ENCODE measurements around the gene PDE4B.

PDE4B gene

DNA sequence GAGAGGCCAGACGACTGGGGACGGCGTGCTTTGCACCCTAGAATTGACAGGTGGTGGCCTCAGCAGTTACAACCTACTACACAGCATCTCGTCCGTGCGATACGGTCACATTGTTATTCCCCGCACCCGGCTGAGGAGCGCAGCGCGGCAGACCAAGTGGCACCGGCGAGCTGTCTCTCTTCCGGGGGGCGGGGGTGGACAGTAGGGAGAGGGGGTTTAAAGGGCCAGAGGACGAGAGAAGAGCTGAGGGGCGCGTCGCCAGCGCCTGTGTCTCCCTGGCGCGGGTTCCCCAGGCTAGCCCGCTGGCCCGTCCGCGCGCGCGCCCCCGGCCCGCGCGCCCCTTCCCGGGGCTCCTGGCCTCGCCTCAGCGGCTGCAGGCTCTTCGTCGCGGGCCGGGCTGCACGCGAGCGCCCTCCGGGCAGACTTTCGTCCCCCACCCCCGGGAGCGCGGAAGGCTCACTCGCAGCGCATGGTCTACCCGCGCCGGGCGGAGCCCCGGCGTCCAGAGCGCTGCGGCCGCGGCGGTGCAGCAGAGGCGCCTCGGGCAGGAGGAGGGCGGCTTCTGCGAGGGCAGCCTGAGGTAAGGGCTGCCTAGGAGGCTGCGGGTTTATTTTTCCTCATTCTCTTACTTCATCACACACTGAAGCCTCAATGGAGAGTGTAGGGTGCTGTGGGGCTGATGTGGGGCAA, at the start of gene PDE4B:
PDE4B (plus strand) TSS at position 227 of the 690 bp plus-strand sequence.
- no peak for DNase-seq

DNA sequence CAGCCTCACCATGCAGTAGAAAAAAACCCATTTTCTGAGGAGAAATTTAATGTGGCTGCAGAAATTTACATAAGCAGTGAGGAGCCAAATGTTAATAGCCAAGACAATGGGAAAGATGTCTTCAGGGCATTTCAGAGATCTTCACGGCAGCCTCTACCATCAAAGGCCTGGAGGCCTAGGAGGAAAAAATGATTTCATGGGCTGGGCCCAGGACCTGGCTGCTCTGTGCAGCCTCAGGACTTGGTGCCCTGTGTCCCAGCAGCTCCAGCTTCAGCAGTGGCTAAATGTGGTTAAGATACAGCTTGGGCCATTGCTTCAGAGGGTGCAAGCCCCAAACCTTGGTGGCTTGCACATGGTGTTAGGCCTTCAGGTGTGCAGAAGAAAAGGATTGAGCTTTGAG, 48.0 kb upstream of the PDE4B start:
- no peak for DNase-seq

DNA sequence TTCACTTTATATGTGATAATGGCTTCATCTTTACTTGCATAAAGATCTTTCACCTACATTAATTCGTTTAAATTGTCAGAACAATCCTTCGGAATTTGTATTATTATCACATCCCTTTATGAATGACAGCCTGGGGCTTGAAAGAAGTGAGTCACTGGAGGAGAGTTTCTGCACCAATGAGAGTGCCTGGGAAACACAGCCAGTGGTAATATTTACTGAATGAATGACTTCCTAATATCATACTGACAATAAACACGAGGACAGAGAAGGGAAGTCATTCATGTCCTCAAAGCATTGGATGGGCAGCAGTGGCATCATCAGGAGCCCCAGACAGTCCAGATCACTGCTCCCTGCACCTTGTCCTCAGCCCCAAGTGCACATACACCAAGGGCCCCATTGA, 40.7 kb upstream of the PDE4B start:
- no peak for DNase-seq

DNA sequence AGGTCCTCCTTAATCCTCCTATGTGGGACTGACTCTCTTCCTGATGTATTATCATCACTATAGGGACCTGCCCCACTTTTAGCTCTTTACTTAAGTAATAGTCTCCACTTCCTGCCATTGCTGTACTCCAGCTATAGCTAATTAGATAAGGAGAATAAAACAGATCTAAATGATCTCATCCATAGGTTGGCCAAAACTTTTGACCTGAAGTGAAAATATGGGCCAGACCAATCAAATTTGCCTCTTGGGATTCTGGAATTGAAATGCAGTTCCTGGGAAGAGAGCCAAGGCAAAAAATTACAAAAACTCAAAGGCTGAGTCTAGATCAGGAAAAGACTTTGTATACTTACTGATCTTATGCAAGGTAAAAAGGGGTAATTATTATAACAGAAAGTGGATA, 36.1 kb upstream of the PDE4B start:
- no peak for DNase-seq

DNA sequence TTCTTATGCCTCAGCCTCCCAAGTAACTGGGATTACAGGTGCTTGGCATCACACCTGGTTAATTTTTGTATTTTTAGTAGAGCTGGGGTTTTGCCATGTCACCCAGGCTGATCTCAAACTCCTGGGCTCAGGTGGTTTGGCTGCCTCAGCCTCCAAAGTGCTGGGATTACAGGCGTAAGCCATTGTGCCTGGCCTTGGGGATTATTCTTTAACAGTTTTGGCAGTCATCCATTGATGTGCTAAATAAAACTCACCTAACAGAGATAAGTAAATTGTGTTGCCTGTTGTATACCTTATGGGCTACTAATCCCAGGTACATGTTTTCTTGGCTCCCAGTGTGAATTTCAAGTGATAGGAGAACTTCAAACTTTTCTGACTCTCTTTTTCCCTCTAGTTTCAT, 35.2 kb upstream of the PDE4B start:
- no peak for DNase-seq

DNA sequence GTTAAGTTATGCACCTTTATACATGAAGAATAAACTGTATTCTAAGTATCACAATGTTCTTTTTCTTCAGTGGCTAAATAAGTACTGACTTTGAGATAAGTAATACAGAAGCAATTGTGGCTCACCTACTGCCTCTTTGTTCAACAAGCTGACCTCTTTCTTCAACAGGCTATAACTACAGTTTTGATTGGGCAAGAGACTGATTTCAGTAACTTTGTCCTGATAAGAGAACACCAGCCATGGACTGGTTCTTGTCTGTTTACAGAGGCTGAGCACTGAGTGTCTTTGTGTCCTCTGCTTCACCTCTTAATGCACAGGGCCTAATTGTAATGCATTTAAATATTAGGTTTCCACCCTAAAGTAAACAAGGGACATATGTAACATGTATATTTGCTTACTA, 34.6 kb upstream of the PDE4B start:
- no peak for DNase-seq

DNA sequence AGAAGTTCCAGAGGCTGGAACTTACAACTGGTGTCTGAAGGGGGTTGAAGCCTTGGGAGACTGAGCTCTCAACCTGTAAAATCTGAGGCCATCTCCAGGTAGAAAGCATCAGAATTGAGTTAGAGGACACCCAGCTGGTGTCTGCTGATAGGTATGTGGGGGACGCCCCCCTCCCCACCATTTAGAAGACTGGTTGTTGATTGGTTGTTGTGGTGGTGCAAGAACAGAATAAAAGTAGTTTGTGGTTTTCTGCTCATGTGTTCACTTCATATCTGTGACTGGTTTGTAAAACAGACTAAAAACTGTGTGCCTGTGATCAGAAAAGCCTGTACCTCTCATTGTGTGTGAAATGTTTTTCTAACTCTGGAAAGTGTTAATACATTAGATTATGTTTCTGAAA, 33.2 kb upstream of the PDE4B start:
- no peak for DNase-seq

DNA sequence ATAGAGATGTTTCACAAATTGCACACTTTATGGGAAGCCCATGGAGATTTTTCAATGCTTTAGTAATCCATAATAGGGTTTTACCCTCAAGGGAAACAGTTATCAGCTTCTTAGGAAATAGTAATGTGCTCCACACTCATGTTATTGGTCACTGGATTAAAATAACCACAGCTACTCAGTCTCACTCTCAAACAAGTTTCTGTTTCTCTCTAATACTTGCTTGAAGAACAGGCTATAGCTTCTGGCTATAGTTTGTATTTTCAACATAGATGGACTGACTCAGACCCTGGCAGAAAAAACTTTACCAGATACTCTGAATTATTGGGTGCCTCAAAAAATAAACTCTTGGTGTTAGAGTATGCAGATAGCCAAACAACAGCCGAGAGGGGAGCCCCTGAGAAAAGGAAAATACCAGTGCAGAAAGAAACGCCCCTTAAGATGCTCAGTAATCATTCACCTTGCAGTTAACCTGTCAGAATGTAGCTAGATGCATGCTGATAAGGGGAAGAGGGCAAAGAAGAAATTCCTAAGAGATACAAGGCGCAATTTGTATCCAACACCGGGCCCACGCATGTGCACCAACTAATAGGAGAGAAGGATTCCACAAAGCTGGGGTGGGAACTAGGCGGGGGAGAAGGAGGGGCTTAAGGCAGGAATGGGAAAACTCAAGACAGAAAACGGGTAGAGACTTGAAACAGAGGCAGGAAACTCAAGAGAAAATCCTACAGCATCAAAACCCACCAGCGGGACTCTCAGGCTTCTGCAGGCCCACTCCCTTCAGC, 30.4 kb upstream of the PDE4B start:
- DNase-seq: no peak

DNA sequence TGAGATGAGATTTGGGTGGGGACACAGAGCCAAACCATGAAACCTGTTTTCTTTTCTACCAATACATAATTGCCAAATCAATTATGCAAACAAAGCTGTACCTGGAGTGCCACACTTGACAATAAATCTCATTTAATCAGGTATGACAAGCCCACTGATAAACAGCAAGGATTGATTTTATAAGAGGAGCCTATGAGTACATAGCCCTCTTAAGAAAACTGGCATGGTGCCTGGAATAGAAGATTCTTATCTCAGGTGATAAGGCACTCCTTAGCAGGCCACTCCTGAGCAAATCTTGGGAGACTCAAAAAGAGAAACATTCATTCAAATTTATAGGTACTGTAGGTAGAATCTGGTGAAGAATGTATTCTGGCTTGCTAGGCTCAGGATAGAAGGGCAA, 28.6 kb upstream of the PDE4B start:
- no peak for DNase-seq

DNA sequence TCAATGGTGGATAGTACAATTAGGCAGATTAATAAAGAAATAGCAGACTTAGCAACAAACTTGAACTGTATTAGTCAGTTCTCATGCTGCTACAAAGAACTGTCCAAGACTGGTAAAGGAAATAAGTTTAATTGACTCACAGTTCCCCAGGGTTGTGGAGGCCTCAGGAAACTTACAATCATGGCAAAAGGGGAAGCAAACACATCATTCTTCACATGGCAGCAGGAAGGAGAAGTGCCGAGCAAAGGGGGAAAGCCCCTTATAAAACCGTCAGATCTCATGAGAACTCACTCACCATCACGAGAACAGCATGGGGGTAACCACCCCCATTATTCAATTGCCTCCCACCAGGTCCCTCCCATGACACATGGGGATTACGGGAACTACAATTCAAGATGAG, 27.1 kb upstream of the PDE4B start:
- DNase-seq: no peak

DNA sequence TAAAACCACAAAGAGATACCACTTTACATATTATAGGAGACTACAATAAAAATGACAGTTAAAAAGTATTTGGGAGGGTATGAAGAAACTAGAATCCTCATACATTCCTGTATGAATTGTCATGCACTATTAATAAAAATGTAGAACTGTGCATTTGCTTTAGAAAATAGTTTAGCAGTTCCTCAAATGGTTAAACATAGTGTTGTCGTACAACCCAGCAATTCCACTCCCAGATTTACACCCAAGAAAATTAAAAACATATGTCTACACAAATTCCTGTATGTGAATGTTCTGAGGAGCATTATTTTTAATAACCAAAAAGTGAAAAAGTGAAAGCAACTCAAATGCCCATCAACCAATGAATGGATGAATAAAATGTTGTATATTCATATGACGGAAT, 23.1 kb upstream of the PDE4B start:
- DNase-seq: no peak

DNA sequence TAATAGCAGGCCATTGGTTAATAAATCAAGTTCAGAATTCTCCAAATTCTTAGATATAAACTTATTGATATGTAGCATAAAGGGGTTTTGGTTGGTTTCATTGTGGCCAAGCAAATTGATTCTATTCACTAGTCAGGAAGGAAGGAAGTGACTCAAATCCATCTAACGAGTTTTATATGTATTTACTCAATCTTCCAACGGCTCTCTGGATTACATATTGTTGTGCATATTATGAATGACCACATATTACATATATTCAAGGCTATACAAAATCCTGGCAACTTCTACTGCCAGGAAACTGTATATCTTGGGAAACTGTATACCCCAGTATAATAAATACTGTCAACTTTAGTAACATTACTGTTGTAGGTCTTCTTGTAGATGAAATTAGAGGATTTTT, 20.1 kb upstream of the PDE4B start:
- DNase-seq: no peak

DNA sequence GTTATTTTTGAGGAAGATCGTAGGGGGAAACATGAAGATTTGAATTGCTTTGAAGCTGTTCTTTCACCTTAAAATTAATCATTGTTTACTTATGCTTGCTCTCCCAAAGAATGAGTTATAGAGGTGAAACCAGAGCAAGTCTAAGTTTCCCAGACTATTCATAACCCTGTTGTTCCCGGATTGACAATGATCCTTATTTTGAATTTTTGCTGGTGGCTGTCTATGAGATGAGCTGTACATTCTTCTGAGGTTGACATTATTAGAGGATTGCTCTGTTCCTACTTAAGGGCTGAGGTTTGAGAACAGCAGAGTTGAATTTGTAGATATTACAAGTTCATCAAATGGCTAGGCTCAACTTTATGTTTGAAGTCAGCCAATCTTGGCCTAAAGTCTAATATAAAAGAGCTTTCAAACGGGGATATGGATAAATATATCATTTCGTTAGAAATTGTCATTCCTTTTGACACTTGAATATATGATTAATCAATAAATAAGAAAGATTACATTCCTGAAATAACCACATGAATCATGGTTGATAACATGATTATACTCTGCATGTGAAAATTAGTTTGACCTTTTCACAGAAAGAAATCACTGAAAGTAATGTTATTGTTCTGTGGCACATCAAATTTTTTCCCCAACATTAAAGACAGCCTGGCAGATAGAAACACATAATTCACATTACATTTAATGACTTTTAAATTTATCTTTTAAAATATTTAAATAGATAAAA, 19.1 kb upstream of the PDE4B start:
- DNase-seq: no peak

DNA sequence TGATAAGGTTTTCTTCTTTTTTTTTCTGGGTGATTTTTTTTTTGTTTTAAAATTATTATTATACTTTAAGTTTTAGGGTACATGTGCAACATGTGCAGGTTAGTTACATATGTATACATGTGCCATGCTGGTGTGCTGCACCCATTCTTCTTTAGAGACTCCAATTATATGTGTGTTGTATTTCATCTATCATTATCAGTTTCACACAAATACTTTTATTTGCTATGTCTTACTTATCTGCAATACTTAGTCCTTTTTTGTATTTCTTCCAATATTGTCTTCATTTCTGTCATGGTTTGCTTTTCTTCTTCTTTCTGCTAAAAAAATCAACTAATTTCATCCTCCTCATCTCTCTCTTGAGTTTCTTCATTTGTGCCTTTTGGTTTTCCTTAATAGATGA, 3.9 kb upstream of the PDE4B start:
- no peak for DNase-seq

DNA sequence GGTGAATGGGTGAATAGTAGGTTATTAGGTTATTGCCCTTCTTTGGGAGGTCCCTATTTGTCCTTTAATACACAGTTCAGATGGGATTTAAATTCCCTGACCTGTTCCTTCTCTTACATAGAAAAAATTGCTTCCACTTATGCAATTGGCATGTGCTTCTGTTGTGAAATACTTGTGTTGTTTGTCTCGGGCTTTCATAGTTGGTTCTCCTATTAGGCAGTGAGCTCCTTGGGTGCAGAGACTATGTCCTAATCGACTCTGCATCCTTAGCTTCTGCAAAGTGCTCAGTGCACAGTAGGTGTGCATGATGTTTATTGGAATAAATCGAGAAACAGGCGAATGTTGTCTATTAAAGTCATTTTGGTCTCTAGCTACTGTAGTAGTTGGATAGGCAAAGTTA, 1.3 kb upstream of the PDE4B start:
- DNase-seq: no peak

DNA sequence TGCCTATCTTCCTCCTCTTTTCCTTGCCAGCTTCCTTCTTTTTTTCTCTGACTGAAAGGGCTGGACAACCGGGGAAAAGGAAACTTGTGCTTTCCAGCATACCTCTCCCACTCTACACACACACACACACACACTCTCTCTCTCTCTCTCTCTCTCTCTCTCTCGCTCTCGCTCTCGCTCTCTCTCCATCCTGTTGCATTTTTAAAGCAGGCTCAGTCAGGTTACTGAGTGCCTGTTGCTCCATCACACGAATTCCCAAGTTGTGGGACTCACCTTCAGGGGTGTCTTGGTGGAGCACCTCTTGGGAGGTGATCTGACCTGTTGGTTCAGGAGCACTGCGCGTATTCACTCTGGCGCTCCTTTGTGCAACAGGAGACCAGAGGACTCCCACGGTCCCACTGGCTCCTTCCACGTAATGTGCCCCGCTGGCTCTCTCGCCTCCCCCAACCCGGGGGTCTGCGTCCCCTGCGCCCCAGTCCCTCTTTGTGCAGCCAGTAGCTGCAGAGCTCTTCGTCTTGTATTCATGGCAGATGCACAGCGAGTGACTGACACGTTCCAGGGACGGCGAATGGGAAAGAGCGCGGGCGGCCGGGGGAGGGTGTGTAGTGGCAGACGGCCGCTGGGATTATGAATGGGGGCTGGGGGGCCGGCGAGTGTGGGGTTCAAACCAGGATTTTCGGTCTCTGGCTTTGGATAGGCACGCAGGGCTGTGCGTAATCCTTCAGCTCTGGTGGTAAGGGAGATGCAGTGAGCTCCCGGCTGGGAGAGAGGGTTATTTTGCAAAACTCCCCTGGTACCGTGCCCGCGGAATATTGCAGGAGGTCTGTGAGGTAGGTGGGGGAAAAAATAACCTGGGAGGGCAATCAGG, 660 bp upstream of the PDE4B start:
- DNase-seq: no peak

DNA sequence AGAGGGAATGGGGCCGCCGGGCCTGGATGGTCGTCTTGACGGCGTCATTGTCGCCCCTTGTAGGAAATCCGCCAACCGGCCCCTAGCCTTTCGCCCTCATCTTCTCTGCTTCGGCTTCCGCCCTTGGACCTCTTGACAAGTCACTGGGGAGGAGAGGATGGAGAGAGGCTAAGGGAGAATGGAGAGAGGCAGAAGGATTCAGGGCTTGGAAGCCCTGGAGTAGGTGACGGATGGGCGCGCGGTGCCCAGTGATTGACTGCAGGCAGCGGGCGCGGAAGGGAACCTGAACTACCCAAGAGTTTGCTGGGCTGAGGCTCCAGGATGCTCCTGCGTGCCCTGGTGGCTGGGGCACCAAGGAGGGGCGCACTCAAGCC, 651 bp downstream of the PDE4B start:
- no peak for DNase-seq

DNA sequence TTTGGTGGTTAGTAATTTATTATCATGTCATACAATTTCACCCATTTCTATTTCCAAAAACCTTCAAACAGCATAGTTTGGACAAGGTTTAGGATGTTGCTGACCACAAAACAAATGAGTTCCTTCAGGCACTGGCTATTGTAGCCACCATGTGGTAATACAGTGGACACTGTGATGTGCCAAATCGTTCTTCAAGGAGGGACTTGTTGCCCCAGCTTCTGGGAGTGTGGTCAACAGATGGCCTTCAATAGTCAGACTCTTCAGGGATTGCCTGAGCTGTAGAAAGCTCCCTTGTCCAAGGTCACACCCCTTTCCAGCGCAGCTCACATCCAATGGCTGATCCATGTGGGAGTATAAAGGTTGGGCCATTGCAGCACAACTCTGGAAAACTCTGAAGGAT, 2.6 kb downstream of the PDE4B start:
- DNase-seq: no peak

DNA sequence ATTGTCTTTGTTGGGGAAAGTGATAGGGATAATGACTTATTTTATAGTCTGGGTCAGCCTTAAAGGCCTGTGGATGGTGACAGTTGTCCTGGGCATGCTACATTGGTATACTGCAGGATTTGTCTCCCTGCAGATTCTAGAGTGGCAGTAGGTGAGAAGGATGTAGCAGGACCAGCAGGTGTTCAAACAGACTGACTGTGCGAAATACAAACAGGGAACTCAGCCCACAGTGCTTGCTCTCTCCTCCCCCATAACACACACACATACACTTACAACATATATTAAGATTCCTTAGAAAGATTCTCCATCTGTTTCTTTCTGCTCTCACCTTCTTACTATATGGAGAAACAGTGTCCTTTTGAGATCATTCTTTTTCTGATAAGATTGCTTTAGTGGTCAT, 6.9 kb downstream of the PDE4B start:
- DNase-seq: no peak

DNA sequence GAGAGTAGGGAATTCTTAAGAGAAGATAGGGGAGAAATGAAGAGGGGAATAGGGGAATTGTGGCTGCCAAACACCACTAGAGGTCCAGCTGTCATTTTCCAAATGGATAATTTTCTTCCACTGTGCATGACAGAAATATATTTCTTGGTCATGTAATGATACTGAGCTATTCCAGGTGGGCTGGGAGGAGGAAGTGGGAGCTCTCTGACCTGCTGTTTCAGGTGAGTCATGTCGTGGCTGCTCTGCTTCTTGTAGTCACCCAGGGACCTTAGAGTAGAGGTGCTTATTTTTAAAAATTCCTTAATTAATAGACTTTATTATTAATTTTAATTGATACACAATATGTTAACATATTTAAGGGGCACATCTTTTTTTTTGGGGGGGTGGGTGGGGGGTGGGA, 11.9 kb downstream of the PDE4B start:
- DNase-seq: no peak

DNA sequence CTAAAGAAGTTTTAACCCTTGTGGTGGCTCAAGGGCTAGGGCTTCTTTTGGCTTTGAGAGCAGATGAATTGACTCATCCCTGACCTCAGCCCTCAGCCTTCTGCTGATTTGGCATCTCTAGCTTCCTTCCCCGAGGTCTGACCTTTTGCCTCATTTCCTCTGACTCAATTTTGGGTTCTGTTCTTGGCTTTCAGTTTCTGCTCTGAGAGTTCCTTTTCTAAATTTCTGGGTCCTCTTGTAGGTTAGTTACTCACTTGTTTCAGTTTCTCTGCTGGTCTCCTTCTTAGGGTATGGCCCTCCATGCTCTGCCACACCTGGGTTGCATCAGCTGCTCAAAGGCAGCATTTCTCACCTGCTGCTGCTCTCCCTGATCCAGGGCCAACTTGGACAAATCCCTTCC, 19.4 kb downstream of the PDE4B start:
- DNase-seq: peak; percentile 11 to 27

DNA sequence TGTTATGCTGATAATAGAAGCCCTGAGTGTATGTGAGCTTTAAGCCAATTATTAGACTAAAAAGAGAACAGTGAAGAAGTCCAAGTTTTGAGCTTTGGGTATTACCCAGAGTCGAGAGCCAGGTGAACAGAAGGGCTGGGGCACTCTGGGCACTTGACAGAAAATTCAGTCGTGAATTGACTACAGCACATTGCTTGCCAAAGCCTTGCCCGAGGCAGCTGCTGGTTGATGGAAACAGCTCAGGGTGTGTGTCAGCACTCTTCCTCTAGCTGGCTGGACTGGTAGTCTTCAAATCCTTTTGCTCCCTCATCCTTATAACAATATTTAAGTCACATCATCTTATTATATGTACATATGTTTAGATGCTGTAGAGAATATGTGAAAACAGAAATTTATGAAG, 21.3 kb downstream of the PDE4B start:
- DNase-seq: no peak

DNA sequence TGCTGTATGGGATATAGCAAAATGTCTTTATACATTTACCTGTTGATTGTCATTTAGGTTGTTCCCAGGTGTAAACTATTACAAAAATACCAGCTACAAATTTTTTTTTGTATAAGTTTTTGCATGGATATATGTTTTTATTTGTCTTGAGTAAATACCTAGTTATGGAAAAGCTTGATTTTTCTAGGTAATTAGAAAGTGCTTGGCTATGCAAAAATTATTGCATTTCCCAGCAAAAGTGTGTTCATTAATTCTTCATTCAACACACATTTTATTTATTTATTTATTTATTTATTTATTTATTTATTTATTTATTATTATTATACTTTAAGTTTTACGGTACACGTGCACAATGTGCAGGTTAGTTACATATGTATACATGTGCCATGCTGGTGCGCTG, 22.1 kb downstream of the PDE4B start:
- DNase-seq: no peak
